ENCODE measurements around the gene MED23.

GRCh38 chr6:131600716-131601115, 27.3 kb downstream of the MED23 start:
- TF ChIP-seq CTCF (IDR thresholded peaks at IDR 0.05) (no peak), POLR2AphosphoS5 (IDR thresholded peaks at IDR 0.05) (no peak), POLR2A (IDR thresholded peaks at IDR 0.05) (no peak), EP300 (IDR thresholded peaks at IDR 0.05) (no peak)

Measured in suprapubic skin (tissue), 4 donors.